Left colon (tissue), 2 donors: ENCODE measurements around the gene GFY. TPM values are rescaled to one million over a fixed set of nuclear protein-coding genes. Genes with fewer than 3 reads are reported as not detected.
A peak's percentile ranks its signal among the peaks of the same experiment; 100 is the strongest.

Source experiments
- ATAC-seq: fragments of 200-7000 bp; cut with Tn5 transposase; one replicate; pipeline ENCODE4 v1.9.1; 2020; ENCODE audit warnings: mild to moderate bottlenecking, moderate library complexity
- DNase-seq, 2 donors: peaks; one replicate each; pipeline ENCODE4 v3.0.0-alpha.2; 2020
- intact Hi-C, 2 donors: fragments of 100-400 bp; cut with DNase I in 1 of 2; cut with micrococcal nuclease in 1 of 2; formaldehyde crosslinking; loops; one replicate each; pipeline versions ENCODE4 v1.11.2 to v1.14.0; 2022; cut with DNase I, micrococcal nuclease
- long read RNA-seq: library from polyadenylated mRNA; unstranded; transcript quantifications from one replicate; pipeline ENCODE4 v2.0.0, GENCODE V29; 2021
- total RNA-seq, 2 donors: library from RNA; stranded (reverse); fragmentation: NEBNext Ultra II Directional; extraction: Animal tissue kit (Norgen Biotek cat#: 25700); gene quantifications; one replicate each; pipeline ENCODE4 v1.2.1, GENCODE V29; 2021
- donor health status: DM: no; HTN: no; CAD: no.
- donor health status: DM: yes; HTN: yes; CAD: no.

Gene GFY
- not detected for total RNA-seq
- long read RNA-seq, result 0 reads

- no peak for ATAC-seq
- no peak for DNase-seq
- intact Hi-C loops, result no loop called here
These were observed at the start of gene GFY for GRCh38 chr19:49425178-49425577. Gene GFY (plus strand): TSS chr19:49425388. CDS start chr19:49426431, 1,043 bp downstream.

- no peak for ATAC-seq
- intact Hi-C loops, result no loop called here
- no peak for DNase-seq
These were observed 46.7 kb upstream of the GFY start for GRCh38 chr19:49378512-49378911.

- intact Hi-C loops, result no loop called here
- DNase-seq, result no peak
- no peak for ATAC-seq
These were observed 44.8 kb upstream of the GFY start for GRCh38 chr19:49380391-49380790.

- intact Hi-C loops, result no loop called here
- ATAC-seq, result no peak
- no peak for DNase-seq
These were observed 42.5 kb upstream of the GFY start for GRCh38 chr19:49382639-49383038.

GRCh38 chr19:49383599-49383998 lies 41.6 kb upstream of the GFY start:
- intact Hi-C loops, result no loop called here
- ATAC-seq, result no peak
- DNase-seq, result no peak

- ATAC-seq, result peak; percentile 75
- intact Hi-C loops, result no loop called here
- DNase-seq, result peak; percentile 77 to 79
These were observed 37.2 kb upstream of the GFY start, which contains the start of gene KASH5 for GRCh38 chr19:49387936-49388372. Gene KASH5 (plus strand): TSS chr19:49388249. CDS start chr19:49390884, 2,635 bp downstream.

GRCh38 chr19:49389406-49389805 lies 35.8 kb upstream of the GFY start:
- DNase-seq (no peak), ATAC-seq (no peak)
- intact Hi-C loops, result no loop called here

GRCh38 chr19:49390131-49390928 lies 34.9 kb upstream of the GFY start:
- DNase-seq (no peak), ATAC-seq (no peak)
- intact Hi-C loops, result loop anchor here in 1 of 2 donors (5.0 kb wide), 1 partner anchor 52 kb away; the partner anchor contains the start of gene SLC17A7

GRCh38 chr19:49390929-49391359 lies 34.2 kb upstream of the GFY start:
- intact Hi-C loops, result loop anchor here in 1 of 2 donors (5.0 kb wide), 1 partner anchor 51 kb away; the partner anchor contains the start of gene SLC17A7
- DNase-seq (no peak), ATAC-seq (no peak)

GRCh38 chr19:49391581-49392399 lies 33.4 kb upstream of the GFY start:
- DNase-seq (peak; percentile 64 to 83), ATAC-seq (peak; percentile 96)
- intact Hi-C loops, result loop anchor here in 1 of 2 donors (5.0 kb wide), 1 partner anchor 51 kb away; the partner anchor contains the start of gene SLC17A7

- DNase-seq (no peak), ATAC-seq (no peak)
- intact Hi-C loops, result loop anchor here in 1 of 2 donors (5.0 kb wide), 1 partner anchor 48 kb away; the partner anchor contains the start of gene SLC17A7
These were observed 31.3 kb upstream of the GFY start for GRCh38 chr19:49393881-49394280.

- DNase-seq (no peak), ATAC-seq (no peak)
- intact Hi-C loops, result no loop called here
These were observed 29.4 kb upstream of the GFY start for GRCh38 chr19:49395581-49396407.

- no peak for ATAC-seq
- no peak for DNase-seq
- intact Hi-C loops, result no loop called here
These were observed 28.3 kb upstream of the GFY start for GRCh38 chr19:49396738-49397505.

GRCh38 chr19:49398001-49398615 lies 27.1 kb upstream of the GFY start:
- intact Hi-C loops, result no loop called here
- no peak for DNase-seq
- ATAC-seq, result no peak

- no peak for DNase-seq
- intact Hi-C loops, result no loop called here
- no peak for ATAC-seq
These were observed 26.3 kb upstream of the GFY start for GRCh38 chr19:49398931-49399330.

GRCh38 chr19:49400029-49400428 lies 25.2 kb upstream of the GFY start:
- no peak for ATAC-seq
- no peak for DNase-seq
- intact Hi-C loops, result no loop called here

GRCh38 chr19:49403404-49404187 lies 21.6 kb upstream of the GFY start:
- DNase-seq (no peak), ATAC-seq (no peak)
- intact Hi-C loops, result no loop called here
